Activated naive CD4-positive, alpha-beta T cell treated with anti-CD3 and anti-CD28 coated beads for 36 hours (primary cell): ENCODE data around the gene LYRM7. TPM values are rescaled to one million over a fixed set of nuclear protein-coding genes. Genes with fewer than 3 reads are reported as not detected.
A peak's percentile ranks its signal among the peaks of the same experiment; 100 is the strongest.
"Not testable (repeated sequence)": the region's sequence is repeated elsewhere in the genome, so short reads cannot be mapped to it uniquely, and the experiment has no call there.

Experiments used
- CTCF ChIA-PET: fragments of 350-600 bp; sonication (Branson Sonifier 250); formaldehyde crosslinking; loops from one replicate; lab custom pipeline; 2021; ENCODE audit warnings: antibody characterized with exemption; lab: Charles Lee
- DNase-seq: peaks from one replicate; pipeline ENCODE4 v3.0.0-alpha.2; 2020
- H3K27ac Mint-ChIP-seq: one replicate; pipeline ENCODE4 v1.8.0; 2021; ENCODE audit warnings: mild to moderate bottlenecking, mixed read lengths
- H3K27me3 Mint-ChIP-seq: one replicate; pipeline ENCODE4 v1.8.0; 2021; ENCODE audit warnings: low read depth, mixed read lengths
- H3K36me3 Mint-ChIP-seq: one replicate; pipeline ENCODE4 v1.8.0; 2021; ENCODE audit warnings: low read depth, mixed read lengths
- H3K4me1 Mint-ChIP-seq: one replicate; pipeline ENCODE4 v1.8.0; 2021; ENCODE audit warnings: low read depth, mixed read lengths
- H3K4me3 Mint-ChIP-seq: one replicate; pipeline ENCODE4 v1.8.0; 2021; ENCODE audit warnings: mild to moderate bottlenecking, moderate library complexity, mixed read lengths
- H3K9me3 Mint-ChIP-seq: one replicate; pipeline ENCODE4 v1.8.0; 2021; ENCODE audit warnings: mixed read lengths
- intact Hi-C: fragments of 100-400 bp; cut with micrococcal nuclease; formaldehyde crosslinking; loops from one replicate; pipeline ENCODE4 v1.15.1; 2023
- total RNA-seq, 2 experiments: library from RNA; stranded (reverse); gene quantifications; one replicate each; pipeline ENCODE4 v1.2.3, GENCODE V29; 2021

Gene LYRM7
- 10 to 100 TPM; 14.6 to 15.0 TPM for total RNA-seq

GRCh38 chr5:131170540-131171275 lies at the start of gene LYRM7:
Gene LYRM7 (plus strand): TSS chr5:131170944. CDS start chr5:131171021, 77 bp downstream.
- peaks cover 44% of the 10 kb centered on the region for H3K4me1 Mint-ChIP-seq
- DNase-seq = peak; percentile 98
- H3K36me3 Mint-ChIP-seq = peaks cover 4% of the 10 kb centered on the region
- no peaks in the 10 kb centered on the region for H3K9me3 Mint-ChIP-seq
- peak within 1 kb of the TSS; percentile 92 for H3K27ac Mint-ChIP-seq
- CTCF ChIA-PET = no interaction called here
- no peaks in the 10 kb centered on the region for H3K27me3 Mint-ChIP-seq
- H3K4me3 Mint-ChIP-seq = peak within 1 kb of the TSS; percentile 99
- intact Hi-C loops = loop anchor here (1.0 to 5.0 kb wide), 10 partner anchors 39 to 626 kb away; partner anchors contain the start of genes FNIP1 and RAPGEF6

- H3K4me3 Mint-ChIP-seq, CTCF ChIA-PET, H3K36me3 Mint-ChIP-seq, H3K27ac Mint-ChIP-seq, H3K4me1 Mint-ChIP-seq, DNase-seq, intact Hi-C loops, H3K27me3 Mint-ChIP-seq: not testable (repeated sequence)
- peaks cover 15% of the 10 kb centered on the region for H3K9me3 Mint-ChIP-seq
Observed at GRCh38 chr5:131127244-131127643, 43.5 kb upstream of the LYRM7 start.

- Mint-ChIP-seq H3K27ac (no peak overlapping the region), H3K4me3 (no peak overlapping the region), H3K27me3 (no peaks in the 10 kb centered on the region), H3K36me3 (peaks cover 4% of the 10 kb centered on the region), H3K9me3 (peaks cover 11% of the 10 kb centered on the region), H3K4me1 (no peaks in the 10 kb centered on the region)
- intact Hi-C loops = no loop called here
- no peak for DNase-seq
- CTCF ChIA-PET = interaction anchor here (0.7 kb wide), 1 partner anchor 249 kb away, joined by 3 read pairs; no protein-coding TSS in a partner anchor
Observed at GRCh38 chr5:131129306-131129705, 41.4 kb upstream of the LYRM7 start.

DNA sequence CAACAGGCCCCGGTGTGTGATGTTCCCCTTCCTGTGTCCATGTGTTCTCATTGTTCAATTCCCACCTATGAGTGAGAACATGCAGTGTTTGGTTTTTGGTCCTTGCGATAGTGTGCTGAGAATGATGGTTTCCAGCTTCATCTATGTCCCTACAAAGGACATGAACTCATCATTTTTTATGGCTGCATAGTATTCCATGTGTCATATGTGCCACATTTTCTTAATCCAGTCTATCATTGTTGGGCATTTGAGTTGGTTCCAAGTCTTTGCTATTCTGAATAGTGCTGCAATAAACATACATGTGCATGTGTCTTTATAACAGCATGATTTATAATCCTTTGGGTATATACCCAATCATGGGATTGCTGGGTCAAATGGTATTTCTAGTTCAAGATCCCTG lies 37.7 kb upstream of the LYRM7 start:
- peaks cover 17% of the 10 kb centered on the region for H3K4me1 Mint-ChIP-seq
- H3K27me3 Mint-ChIP-seq, DNase-seq, H3K36me3 Mint-ChIP-seq, CTCF ChIA-PET, intact Hi-C loops, H3K27ac Mint-ChIP-seq, H3K4me3 Mint-ChIP-seq, H3K9me3 Mint-ChIP-seq: not testable (repeated sequence)

- H3K36me3 Mint-ChIP-seq, intact Hi-C loops, CTCF ChIA-PET, H3K4me3 Mint-ChIP-seq, H3K27ac Mint-ChIP-seq, DNase-seq, H3K27me3 Mint-ChIP-seq, H3K9me3 Mint-ChIP-seq: not testable (repeated sequence)
- H3K4me1 Mint-ChIP-seq = peaks cover 22% of the 10 kb centered on the region
Observed at GRCh38 chr5:131138406-131138805, 32.3 kb upstream of the LYRM7 start.

DNA sequence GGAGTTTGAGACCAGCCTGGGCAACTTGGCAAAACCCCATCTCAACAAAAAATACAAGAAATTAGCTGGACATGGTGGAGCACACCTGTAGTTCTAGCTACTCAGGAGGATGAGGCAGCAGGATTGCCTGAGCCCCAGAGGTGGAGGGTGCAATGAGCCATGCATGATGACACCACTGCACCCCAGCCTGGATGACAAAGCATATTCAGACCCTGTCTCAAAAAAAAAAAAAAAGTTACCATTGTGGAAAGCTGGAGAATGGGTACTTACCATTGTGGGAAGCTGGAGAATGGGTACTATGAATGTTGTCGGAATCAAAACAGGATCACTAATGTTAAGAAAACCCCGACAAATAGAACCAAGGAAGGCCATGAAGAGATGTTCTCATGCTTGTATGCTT lies 31.4 kb upstream of the LYRM7 start:
- no peak for DNase-seq
- intact Hi-C loops = no loop called here
- peaks cover 7% of the 10 kb centered on the region for H3K9me3 Mint-ChIP-seq
- CTCF ChIA-PET = interaction anchor here (0.7 kb wide), 1 partner anchor 718 kb away, joined by 3 read pairs; no protein-coding TSS in a partner anchor
- peaks cover 22% of the 10 kb centered on the region for H3K4me1 Mint-ChIP-seq
- H3K36me3 Mint-ChIP-seq = peaks cover 6% of the 10 kb centered on the region
- no peak overlapping the region for H3K27ac Mint-ChIP-seq
- no peaks in the 10 kb centered on the region for H3K27me3 Mint-ChIP-seq
- no peak overlapping the region for H3K4me3 Mint-ChIP-seq

DNA sequence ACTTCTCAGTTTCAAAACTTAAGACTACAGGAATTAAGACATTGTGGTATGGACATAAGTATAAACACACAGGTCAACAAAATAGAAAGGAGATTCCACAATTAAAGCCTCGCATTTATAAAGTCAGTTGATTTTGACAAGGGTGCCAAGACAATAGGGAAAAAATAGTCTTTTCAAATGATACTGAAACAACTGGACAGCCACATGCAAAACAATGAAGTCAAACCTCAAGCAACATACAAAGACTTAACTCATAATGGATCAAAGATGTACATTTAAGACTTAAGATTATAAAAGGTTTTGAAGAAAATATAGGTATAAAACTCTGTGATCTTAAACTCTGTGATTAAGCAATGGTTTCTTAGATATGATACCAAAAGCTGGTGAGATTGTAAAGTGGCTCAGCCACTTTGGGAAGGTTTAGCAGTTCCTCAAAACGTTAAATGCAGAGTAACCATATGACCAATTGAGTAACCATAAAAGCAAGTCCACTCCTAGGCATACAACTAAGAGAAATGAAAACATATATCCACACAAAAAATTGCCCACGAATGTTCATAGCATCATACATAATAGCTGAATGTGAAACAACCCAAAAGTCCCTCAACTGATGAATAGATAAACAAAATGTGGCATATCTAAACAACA lies 27.6 kb upstream of the LYRM7 start:
- no peak for DNase-seq
- Mint-ChIP-seq H3K27me3 (no peaks in the 10 kb centered on the region), H3K27ac (no peak overlapping the region), H3K4me1 (peaks cover 5% of the 10 kb centered on the region), H3K9me3 (no peaks in the 10 kb centered on the region), H3K4me3 (no peak overlapping the region), H3K36me3 (peaks cover 2% of the 10 kb centered on the region)
- intact Hi-C loops = no loop called here
- CTCF ChIA-PET = no interaction called here

- no peaks in the 10 kb centered on the region for H3K36me3 Mint-ChIP-seq
- no peaks in the 10 kb centered on the region for H3K4me1 Mint-ChIP-seq
- H3K9me3 Mint-ChIP-seq = no peaks in the 10 kb centered on the region
- H3K4me3 Mint-ChIP-seq = no peak overlapping the region
- intact Hi-C loops = no loop called here
- no peak overlapping the region for H3K27ac Mint-ChIP-seq
- no peaks in the 10 kb centered on the region for H3K27me3 Mint-ChIP-seq
- CTCF ChIA-PET = interaction anchor here (0.6 kb wide), 1 partner anchor 182 kb away, joined by 3 read pairs; no protein-coding TSS in a partner anchor
- no peak for DNase-seq
Observed at GRCh38 chr5:131147258-131147657, 23.5 kb upstream of the LYRM7 start.

GRCh38 chr5:131148835-131149234 lies 21.9 kb upstream of the LYRM7 start:
- no peak overlapping the region for H3K4me3 Mint-ChIP-seq
- peaks cover 2% of the 10 kb centered on the region for H3K36me3 Mint-ChIP-seq
- no peaks in the 10 kb centered on the region for H3K9me3 Mint-ChIP-seq
- CTCF ChIA-PET = no interaction called here
- no peak for DNase-seq
- H3K4me1 Mint-ChIP-seq = no peaks in the 10 kb centered on the region
- intact Hi-C loops = no loop called here
- no peaks in the 10 kb centered on the region for H3K27me3 Mint-ChIP-seq
- no peak overlapping the region for H3K27ac Mint-ChIP-seq

- H3K27ac Mint-ChIP-seq = no peak overlapping the region
- H3K9me3 Mint-ChIP-seq = no peaks in the 10 kb centered on the region
- H3K27me3 Mint-ChIP-seq = no peaks in the 10 kb centered on the region
- peaks cover 3% of the 10 kb centered on the region for H3K36me3 Mint-ChIP-seq
- no peak overlapping the region for H3K4me3 Mint-ChIP-seq
- H3K4me1 Mint-ChIP-seq = no peaks in the 10 kb centered on the region
- intact Hi-C loops = no loop called here
- CTCF ChIA-PET = no interaction called here
- DNase-seq = no peak
Observed at GRCh38 chr5:131150408-131150807, 20.3 kb upstream of the LYRM7 start.

GRCh38 chr5:131151216-131151615 lies 19.5 kb upstream of the LYRM7 start:
- H3K27ac Mint-ChIP-seq = no peak overlapping the region
- DNase-seq = no peak
- intact Hi-C loops = no loop called here
- H3K36me3 Mint-ChIP-seq = peaks cover 7% of the 10 kb centered on the region
- peaks cover 2% of the 10 kb centered on the region for H3K4me1 Mint-ChIP-seq
- H3K9me3 Mint-ChIP-seq = no peaks in the 10 kb centered on the region
- H3K27me3 Mint-ChIP-seq = no peaks in the 10 kb centered on the region
- no peak overlapping the region for H3K4me3 Mint-ChIP-seq
- CTCF ChIA-PET = interaction anchor here (1.7 kb wide), 1 partner anchor 36 kb away, joined by 3 read pairs; no protein-coding TSS in a partner anchor

- Mint-ChIP-seq H3K9me3 (no peaks in the 10 kb centered on the region), H3K27ac (no peak overlapping the region), H3K4me3 (no peak overlapping the region), H3K27me3 (no peaks in the 10 kb centered on the region), H3K4me1 (peaks cover 26% of the 10 kb centered on the region), H3K36me3 (peaks cover 52% of the 10 kb centered on the region)
- intact Hi-C loops = no loop called here
- CTCF ChIA-PET = no interaction called here
- no peak for DNase-seq
Observed at GRCh38 chr5:131156385-131156784, 14.4 kb upstream of the LYRM7 start.

GRCh38 chr5:131156957-131157356 lies 13.8 kb upstream of the LYRM7 start:
- DNase-seq = no peak
- no peak overlapping the region for H3K27ac Mint-ChIP-seq
- CTCF ChIA-PET = no interaction called here
- no peaks in the 10 kb centered on the region for H3K9me3 Mint-ChIP-seq
- H3K36me3 Mint-ChIP-seq = peaks cover 56% of the 10 kb centered on the region
- H3K4me1 Mint-ChIP-seq = peaks cover 31% of the 10 kb centered on the region
- no peaks in the 10 kb centered on the region for H3K27me3 Mint-ChIP-seq
- no peak overlapping the region for H3K4me3 Mint-ChIP-seq
- intact Hi-C loops = no loop called here
